Measurements from ENCODE around the gene VASN. TPM values are rescaled to one million over a fixed set of nuclear protein-coding genes. Genes with fewer than 3 reads are reported as not detected.

The VASN gene
- total RNA-seq, 6 experiments from 2014 or later = 92.0 to 131 (median 103) TPM

DNA sequence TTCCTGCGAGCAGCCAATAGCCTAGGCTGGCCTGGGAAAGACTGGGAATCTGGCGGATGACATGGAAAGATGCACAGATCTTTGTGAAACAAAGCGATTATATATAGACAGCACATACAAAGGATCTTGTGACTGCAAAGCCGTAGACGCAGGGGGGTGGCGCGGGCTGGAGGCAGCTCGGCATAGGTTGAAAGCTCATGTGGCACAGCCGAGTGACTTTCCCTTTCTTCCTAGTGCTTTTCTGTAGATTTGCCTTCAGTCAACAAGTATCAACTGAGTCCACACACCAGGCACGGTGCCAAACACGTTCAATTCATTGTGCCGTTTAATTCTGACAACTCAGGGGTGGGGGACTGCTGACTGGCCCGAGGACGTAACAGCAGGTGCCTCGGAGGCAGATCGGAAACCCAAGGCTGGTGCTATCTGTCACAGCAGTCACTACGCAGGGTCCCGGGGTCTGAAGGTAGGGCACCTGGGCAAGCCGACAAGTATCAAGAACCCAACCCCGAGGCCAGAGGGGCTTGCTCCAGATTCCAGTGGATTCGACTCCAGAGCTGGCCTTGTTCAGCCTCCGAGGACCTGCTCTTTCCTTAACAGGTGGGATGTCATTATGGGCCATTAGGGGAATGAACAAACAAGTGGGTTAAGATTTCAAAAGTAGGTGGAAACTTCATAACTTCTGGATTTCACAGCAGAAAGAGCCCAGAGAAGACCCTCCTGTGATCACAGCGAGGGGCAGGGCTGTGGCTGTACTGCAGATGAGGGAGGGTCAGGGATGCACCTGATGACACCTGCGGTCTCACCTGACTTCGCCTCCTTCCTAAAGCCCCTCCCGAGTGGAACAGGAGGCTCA is 26.4 kb upstream of the VASN start:
- TF ChIP-seq, protein P1, sequence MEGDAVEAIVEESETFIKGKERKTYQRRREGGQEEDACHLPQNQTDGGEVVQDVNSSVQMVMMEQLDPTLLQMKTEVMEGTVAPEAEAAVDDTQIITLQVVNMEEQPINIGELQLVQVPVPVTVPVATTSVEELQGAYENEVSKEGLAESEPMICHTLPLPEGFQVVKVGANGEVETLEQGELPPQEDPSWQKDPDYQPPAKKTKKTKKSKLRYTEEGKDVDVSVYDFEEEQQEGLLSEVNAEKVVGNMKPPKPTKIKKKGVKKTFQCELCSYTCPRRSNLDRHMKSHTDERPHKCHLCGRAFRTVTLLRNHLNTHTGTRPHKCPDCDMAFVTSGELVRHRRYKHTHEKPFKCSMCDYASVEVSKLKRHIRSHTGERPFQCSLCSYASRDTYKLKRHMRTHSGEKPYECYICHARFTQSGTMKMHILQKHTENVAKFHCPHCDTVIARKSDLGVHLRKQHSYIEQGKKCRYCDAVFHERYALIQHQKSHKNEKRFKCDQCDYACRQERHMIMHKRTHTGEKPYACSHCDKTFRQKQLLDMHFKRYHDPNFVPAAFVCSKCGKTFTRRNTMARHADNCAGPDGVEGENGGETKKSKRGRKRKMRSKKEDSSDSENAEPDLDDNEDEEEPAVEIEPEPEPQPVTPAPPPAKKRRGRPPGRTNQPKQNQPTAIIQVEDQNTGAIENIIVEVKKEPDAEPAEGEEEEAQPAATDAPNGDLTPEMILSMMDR (IDR thresholded peaks at IDR 0.05) = no peak
- H3K9me3 Mint-ChIP-seq = no peaks in the 10 kb centered on the region
- no peak overlapping the region for H3K27ac Mint-ChIP-seq
- peaks cover 7% of the 10 kb centered on the region; the same call in 1 of the 2 replicates for H3K27me3 Mint-ChIP-seq (ENCODE audit: insufficient read depth)
- H3K4me3 Mint-ChIP-seq = no peak overlapping the region
- H3K4me1 Mint-ChIP-seq (ENCODE audit: low read depth) = peaks cover 9% of the 10 kb centered on the region
- DNase-seq = no peak
- no peaks in the 10 kb centered on the region for H3K36me3 Mint-ChIP-seq (ENCODE audit: low read depth)

- Mint-ChIP-seq H3K27me3 (ENCODE audit: insufficient read depth) (peaks cover 6% of the 10 kb centered on the region; the same call in 1 of the 2 replicates), H3K27ac (no peak overlapping the region), H3K4me3 (no peak overlapping the region), H3K4me1 (ENCODE audit: low read depth) (peaks cover 9% of the 10 kb centered on the region), H3K9me3 (no peaks in the 10 kb centered on the region), H3K36me3 (ENCODE audit: low read depth) (no peaks in the 10 kb centered on the region; the same call in 1 of the 2 replicates)
- DNase-seq = no peak
- TF ChIP-seq, protein P1 (IDR thresholded peaks at IDR 0.05) = no peak
Observed at GRCh38 chr16:4345836-4346781, 25.5 kb upstream of the VASN start.

- no peak overlapping the region; the same call in 1 of the 2 replicates for H3K4me3 Mint-ChIP-seq
Observed at GRCh38 chr16:4347010-4347409, 24.6 kb upstream of the VASN start.

GRCh38 chr16:4347765-4348509 is 23.7 kb upstream of the VASN start:
- H3K9me3 Mint-ChIP-seq = no peaks in the 10 kb centered on the region
- H3K4me1 Mint-ChIP-seq (ENCODE audit: low read depth) = peaks cover 21% of the 10 kb centered on the region
- DNase-seq = no peak
- H3K4me3 Mint-ChIP-seq = no peak overlapping the region; the same call in 1 of the 2 replicates
- TF ChIP-seq, protein P1 (IDR thresholded peaks at IDR 0.05) = no peak
- H3K36me3 Mint-ChIP-seq (ENCODE audit: low read depth) = no peaks in the 10 kb centered on the region; the same call in 1 of the 2 replicates
- H3K27me3 Mint-ChIP-seq (ENCODE audit: insufficient read depth) = peaks cover 2% of the 10 kb centered on the region; the same call in 1 of the 2 replicates
- H3K27ac Mint-ChIP-seq = peak overlapping the region; percentile 18

More at GRCh38 chr16:4347010-4347409, 24.6 kb upstream of the VASN start:
- Mint-ChIP-seq H3K36me3 (ENCODE audit: low read depth) (no peaks in the 10 kb centered on the region; the same call in 1 of the 2 replicates), H3K27ac (peak overlapping the region; percentile 48; the same call in 1 of the 2 replicates), H3K4me1 (ENCODE audit: low read depth) (peaks cover 16% of the 10 kb centered on the region), H3K9me3 (no peaks in the 10 kb centered on the region), H3K27me3 (ENCODE audit: insufficient read depth) (peaks cover 2% of the 10 kb centered on the region; the same call in 1 of the 2 replicates)
- DNase-seq = no peak
- TF ChIP-seq, protein P1 (IDR thresholded peaks at IDR 0.05) = no peak

- TF ChIP-seq, protein P1 (IDR thresholded peaks at IDR 0.05) = no peak
- H3K4me1 Mint-ChIP-seq (ENCODE audit: low read depth) = peaks cover 30% of the 10 kb centered on the region
- no peak for DNase-seq
- no peaks in the 10 kb centered on the region for H3K9me3 Mint-ChIP-seq
- H3K36me3 Mint-ChIP-seq (ENCODE audit: low read depth) = no peaks in the 10 kb centered on the region; the same call in 1 of the 2 replicates
- peaks cover 2% of the 10 kb centered on the region; the same call in 1 of the 2 replicates for H3K27me3 Mint-ChIP-seq (ENCODE audit: insufficient read depth)
- H3K4me3 Mint-ChIP-seq = peak overlapping the region; percentile 26; the same call in 1 of the 2 replicates
- H3K27ac Mint-ChIP-seq = no peak overlapping the region
Observed at GRCh38 chr16:4349332-4349731, 22.3 kb upstream of the VASN start.
